GM10266 (cell line): Measurements from ENCODE around the gene SLC25A25.
"Not testable (repeated sequence)": the region's sequence is repeated elsewhere in the genome, so short reads cannot be mapped to it uniquely, and the experiment has no call there.

Experiments used
- DNase-seq: peaks from one replicate; pipeline ENCODE4 v3.0.0; 2012; ENCODE audit errors: extremely low spot score
- CTCF ChIP-seq: IDR thresholded peaks from 2 replicates; pipeline ENCODE4 v1.5.1; 2012; ENCODE audit warnings: mild to moderate bottlenecking, low read depth; ENCODE audit not compliant: control insufficient read depth, insufficient read depth; ENCODE audit errors: missing control alignments

The SLC25A25 gene

DNA sequence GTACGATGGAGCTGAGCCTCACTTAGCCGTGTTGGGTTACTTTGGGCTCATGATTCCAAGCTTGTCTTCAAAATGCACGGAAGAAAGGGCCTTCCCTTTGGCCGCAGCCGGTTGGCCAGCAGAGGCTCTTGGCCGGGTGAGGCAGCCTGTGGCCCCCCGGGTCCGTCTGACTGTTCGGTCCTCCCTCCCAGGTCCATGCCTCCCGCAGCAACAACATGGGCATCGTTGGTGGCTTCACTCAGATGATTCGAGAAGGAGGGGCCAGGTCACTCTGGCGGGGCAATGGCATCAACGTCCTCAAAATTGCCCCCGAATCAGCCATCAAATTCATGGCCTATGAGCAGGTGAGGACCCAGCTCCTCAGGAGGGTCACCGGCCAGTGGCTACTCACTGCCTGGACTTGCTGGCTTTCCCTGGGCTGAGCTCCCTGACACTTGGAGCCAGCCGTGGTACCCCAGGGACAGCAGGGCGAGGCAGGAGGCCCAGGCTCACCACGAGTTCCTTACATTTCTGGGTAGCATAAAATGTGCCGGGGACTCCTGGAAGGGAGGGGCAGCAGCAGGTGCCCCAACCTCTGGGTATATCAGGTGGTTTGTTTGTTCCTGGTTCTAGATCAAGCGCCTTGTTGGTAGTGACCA lies 37.6 kb downstream of the SLC25A25 start:
- DNase-seq = no peak

DNA sequence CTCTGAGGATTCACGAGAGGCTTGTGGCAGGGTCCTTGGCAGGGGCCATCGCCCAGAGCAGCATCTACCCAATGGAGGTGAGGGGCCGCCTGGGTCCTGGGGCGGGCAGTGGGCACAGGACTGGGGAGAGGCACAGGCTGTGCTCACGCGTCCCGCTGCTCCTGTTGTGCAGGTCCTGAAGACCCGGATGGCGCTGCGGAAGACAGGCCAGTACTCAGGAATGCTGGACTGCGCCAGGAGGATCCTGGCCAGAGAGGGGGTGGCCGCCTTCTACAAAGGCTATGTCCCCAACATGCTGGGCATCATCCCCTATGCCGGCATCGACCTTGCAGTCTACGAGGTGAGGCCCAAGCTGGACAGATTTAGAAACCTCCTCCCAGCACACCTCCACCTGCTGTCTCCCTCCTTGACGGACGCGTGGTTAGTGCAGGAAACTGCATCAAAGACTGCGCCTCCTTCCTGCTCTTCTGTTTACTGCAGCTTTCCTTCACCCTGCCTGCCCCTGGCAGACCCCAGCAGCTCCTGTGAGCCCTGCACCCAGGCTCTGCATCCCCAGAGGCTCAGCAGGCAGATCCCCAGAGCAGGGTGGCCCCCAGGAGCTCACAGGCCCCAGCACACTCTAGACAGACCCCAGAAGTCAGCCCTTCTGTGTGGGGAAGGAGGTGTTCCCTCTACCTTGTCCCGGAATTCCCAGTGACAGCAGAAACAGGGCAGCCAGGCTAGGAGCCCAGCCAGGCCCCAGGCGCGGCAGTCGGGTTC lies 38.3 kb downstream of the SLC25A25 start:
- TF ChIP-seq CTCF = no peak
- no peak for DNase-seq

More for the DNA sequence above, 37.6 kb downstream of the SLC25A25 start:
- TF ChIP-seq CTCF = no peak

DNA sequence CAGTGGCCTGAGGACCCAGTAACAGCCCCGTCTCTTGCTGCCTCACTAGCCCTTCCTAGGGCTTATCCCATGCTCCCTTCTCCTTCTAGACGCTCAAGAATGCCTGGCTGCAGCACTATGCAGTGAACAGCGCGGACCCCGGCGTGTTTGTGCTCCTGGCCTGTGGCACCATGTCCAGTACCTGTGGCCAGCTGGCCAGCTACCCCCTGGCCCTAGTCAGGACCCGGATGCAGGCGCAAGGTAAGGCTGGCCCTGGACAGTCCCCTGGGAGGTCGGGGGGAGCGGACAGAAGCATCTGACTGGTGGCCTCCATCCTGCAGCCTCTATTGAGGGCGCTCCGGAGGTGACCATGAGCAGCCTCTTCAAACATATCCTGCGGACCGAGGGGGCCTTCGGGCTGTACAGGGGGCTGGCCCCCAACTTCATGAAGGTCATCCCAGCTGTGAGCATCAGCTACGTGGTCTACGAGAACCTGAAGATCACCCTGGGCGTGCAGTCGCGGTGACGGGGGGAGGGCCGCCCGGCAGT lies 39.0 kb downstream of the SLC25A25 start:
- TF ChIP-seq CTCF = no peak
- DNase-seq = no peak

GRCh38 chr9:128107468-128108268 lies 39.6 kb downstream of the SLC25A25 start:
- TF ChIP-seq CTCF = no peak
- DNase-seq = no peak

DNA sequence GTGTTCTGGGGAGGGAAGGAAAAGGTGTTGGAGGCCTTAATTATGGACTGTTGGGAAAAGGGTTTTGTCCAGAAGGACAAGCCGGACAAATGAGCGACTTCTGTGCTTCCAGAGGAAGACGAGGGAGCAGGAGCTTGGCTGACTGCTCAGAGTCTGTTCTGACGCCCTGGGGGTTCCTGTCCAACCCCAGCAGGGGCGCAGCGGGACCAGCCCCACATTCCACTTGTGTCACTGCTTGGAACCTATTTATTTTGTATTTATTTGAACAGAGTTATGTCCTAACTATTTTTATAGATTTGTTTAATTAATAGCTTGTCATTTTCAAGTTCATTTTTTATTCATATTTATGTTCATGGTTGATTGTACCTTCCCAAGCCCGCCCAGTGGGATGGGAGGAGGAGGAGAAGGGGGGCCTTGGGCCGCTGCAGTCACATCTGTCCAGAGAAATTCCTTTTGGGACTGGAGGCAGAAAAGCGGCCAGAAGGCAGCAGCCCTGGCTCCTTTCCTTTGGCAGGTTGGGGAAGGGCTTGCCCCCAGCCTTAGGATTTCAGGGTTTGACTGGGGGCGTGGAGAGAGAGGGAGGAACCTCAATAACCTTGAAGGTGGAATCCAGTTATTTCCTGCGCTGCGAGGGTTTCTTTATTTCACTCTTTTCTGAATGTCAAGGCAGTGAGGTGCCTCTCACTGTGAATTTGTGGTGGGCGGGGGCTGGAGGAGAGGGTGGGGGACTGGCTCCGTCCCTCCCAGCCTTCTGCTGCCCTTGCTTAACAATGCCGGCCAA lies 40.4 kb downstream of the SLC25A25 start:
- TF ChIP-seq CTCF = no peak

DNA sequence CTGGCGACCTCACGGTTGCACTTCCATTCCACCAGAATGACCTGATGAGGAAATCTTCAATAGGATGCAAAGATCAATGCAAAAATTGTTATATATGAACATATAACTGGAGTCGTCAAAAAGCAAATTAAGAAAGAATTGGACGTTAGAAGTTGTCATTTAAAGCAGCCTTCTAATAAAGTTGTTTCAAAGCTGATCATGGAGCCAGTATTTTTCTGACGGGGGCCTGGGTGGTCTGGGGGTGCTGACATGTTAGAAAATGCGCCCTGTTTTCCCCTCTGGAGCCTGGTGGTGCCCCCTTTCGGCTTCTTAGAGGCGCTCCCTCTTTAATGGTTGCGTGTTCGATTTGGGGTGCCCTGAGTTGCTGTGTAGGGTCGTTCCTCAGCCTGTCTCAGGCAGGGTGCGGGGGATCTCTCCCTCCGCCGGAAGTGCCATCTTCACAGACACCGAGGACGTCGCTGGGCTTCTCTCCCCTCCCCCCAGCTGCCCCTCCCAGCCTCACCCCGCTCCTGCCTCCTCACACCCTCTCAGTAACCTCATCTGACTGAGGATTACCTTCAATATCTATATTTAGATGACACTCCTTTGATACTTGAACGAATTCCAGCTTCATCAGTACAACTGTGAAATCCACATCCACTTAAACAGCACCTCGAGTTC lies 41.1 kb downstream of the SLC25A25 start:
- TF ChIP-seq CTCF = no peak
- DNase-seq = no peak

More for the DNA sequence above, 40.4 kb downstream of the SLC25A25 start:
- DNase-seq = no peak

DNA sequence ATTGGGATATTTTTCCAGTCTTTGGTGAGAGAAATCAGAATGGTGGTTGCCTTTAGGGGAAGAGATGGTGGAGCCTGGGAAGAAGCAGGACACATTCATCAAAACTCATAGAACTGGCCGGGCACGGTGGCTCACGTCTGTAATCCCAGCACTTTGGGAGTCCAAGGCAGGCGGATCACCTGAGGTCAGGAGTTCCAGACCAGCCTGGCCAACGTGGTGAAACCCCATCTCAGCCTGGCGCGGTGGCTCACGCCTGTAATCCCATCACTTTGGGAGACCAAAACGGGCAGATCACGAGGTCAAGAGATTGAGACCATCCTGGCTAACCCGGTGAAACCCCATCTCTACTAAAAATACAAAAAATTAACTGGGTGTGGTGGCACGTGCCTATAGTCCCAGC lies 43.7 kb downstream of the SLC25A25 start:
- DNase-seq = not testable (repeated sequence)
